ENCODE measurements around the gene SCML1.
A peak's percentile ranks its signal among the peaks of the same experiment; 100 is the strongest.

Gene SCML1, protein sequence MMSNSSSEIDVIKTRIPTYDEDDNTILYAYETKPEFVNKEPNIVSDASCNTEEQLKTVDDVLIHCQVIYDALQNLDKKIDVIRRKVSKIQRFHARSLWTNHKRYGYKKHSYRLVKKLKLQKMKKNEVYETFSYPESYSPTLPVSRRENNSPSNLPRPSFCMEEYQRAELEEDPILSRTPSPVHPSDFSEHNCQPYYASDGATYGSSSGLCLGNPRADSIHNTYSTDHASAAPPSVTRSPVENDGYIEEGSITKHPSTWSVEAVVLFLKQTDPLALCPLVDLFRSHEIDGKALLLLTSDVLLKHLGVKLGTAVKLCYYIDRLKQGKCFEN

GRCh38 chrX:17736856-17737709 lies at the start of gene SCML1:
TSS of gene SCML1 (plus strand) at chrX:17737493. CDS start at chrX:17744187, 6,694 bp downstream.
- peak; percentile 92 for DNase-seq (ENCODE audit: low spot score)

DNA sequence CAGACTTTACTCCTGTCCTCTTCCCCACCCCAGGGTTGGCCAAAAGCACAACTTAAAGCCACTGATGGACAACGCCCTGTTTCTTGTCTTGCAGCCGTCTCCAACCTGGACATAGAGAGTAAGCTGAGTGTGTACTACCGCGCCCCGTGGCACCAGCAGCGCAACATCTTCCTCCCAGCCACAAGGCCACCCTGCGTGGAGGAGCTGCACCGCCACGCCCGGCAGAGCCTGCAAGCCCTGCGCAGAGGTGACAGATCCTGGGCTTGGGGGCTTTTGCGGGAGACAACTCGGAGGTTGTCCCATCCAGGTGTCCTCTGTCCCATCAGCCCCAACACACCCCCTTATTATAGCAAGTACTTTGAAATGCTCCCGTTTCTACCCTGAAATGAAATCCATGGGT lies 49.6 kb upstream of the SCML1 start:
- DNase-seq (ENCODE audit: low spot score), result no peak

- peak; percentile 51 for DNase-seq (ENCODE audit: low spot score)
Measured at GRCh38 chrX:17689971-17690409, 47.3 kb upstream of the SCML1 start.

- peak; percentile 28 for DNase-seq (ENCODE audit: low spot score)
Measured at GRCh38 chrX:17692709-17693346, 44.5 kb upstream of the SCML1 start.

GRCh38 chrX:17697191-17697590 lies 40.1 kb upstream of the SCML1 start:
- peak; percentile 10 for DNase-seq (ENCODE audit: low spot score)

DNA sequence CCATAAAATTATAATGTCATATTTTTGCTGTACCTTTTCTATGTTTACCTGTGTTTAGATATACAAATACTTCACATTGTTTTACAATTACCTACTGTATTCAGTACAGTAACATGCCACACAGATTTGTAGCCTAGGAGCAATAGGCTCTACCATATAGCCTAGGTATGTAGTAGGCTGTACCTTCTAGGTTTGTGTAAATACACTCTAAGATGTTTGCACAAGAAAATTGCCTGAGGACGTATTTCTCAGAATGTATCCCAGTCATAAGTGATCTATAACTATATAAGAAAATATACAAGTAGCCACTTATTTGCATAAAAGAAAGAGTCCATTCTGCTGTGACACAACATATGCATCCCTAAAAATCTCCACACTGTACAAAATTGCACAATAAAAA lies 36.3 kb upstream of the SCML1 start:
- no peak for DNase-seq (ENCODE audit: low spot score)

- DNase-seq (ENCODE audit: low spot score), result no peak
Measured at GRCh38 chrX:17703201-17703600, 34.1 kb upstream of the SCML1 start.

DNA sequence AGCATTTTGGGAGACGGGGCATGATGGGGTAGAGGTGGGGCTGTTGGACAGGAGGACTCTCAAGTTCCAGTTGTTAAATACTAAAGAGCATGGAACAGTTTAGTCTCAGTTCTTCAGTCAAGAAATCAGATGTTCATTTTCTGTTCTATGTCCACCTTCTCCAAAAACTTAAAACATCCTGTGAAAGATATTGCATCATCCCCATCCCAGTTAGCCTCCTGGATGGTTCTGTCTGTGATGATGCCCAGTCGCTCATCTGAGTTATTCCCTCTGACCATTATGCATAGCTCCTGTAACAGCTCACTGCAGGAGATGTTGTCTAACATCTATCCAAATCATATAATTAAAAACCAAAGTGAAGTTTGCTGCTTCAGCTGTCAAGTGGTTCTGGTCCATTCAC lies 32.1 kb upstream of the SCML1 start:
- no peak for DNase-seq (ENCODE audit: low spot score)

- DNase-seq (ENCODE audit: low spot score), result peak; percentile 85
Measured at GRCh38 chrX:17706676-17707075, 30.6 kb upstream of the SCML1 start.

DNA sequence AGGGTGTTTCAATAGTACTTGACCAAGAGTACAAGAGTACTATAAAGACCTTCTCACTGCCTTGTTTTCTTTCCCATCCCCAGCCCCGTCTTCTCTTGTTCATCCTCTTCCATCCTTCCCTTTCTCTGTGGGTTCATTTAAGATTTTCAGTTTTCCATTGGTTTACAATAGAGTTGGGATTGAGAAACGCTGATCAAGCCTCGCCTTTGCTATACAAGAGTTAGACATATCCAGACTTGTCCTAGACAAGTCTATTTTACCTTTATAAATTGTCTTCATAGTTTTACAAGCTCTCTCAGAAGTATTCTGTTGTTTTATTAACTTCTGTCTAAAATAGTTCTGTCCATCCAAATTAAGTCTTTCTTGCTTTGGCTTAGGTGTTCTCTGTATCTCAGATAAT lies 29.6 kb upstream of the SCML1 start:
- DNase-seq (ENCODE audit: low spot score), result no peak

DNA sequence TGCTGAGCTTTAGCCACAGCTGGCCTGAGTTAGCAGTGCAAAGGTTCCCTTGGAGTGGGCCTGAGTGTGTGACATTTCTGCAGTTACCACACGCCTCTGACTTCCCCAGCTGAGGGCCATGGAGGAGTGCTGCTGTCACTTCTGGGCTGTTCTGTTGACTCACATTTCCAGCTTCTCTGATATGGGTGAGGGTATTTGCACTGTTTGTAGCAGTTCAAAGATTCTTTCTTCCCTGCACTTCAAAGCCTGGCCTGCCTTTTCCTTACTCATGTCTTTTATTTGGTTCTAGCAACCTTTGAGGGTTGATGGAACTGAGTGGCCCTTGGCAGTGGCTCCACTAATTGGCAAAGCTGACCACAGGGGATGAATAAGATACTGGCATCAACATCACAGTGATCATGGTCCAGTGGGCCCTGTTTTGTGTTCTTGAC lies 26.4 kb upstream of the SCML1 start:
- peak; percentile 32 for DNase-seq (ENCODE audit: low spot score)

- no peak for DNase-seq (ENCODE audit: low spot score)
Measured at GRCh38 chrX:17713288-17713687, 24.0 kb upstream of the SCML1 start.

- DNase-seq (ENCODE audit: low spot score), result no peak
Measured at GRCh38 chrX:17718649-17719165, 18.6 kb upstream of the SCML1 start.

DNA sequence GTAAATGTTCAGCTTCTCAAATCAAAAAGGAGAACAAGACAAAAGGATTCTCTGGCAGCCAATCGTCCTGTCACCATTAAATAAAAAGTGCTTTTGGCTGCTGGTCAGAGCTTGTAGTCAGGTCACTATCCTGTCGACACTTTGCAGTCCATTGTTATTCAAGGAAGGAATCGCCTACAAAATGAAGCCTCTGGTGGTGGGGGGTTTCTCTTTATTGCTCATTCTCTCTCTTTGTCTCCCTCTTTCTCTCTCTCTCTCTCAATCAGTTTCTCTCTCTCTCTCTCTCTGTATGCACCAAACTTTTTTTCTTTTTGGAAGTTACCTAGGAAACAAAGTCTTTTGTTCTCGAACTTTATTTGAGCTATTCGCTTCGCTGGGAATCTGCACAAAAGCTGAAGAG lies 17.6 kb upstream of the SCML1 start:
- no peak for DNase-seq (ENCODE audit: low spot score)

- DNase-seq (ENCODE audit: low spot score), result no peak
Measured at GRCh38 chrX:17721715-17722114, 15.6 kb upstream of the SCML1 start.

DNA sequence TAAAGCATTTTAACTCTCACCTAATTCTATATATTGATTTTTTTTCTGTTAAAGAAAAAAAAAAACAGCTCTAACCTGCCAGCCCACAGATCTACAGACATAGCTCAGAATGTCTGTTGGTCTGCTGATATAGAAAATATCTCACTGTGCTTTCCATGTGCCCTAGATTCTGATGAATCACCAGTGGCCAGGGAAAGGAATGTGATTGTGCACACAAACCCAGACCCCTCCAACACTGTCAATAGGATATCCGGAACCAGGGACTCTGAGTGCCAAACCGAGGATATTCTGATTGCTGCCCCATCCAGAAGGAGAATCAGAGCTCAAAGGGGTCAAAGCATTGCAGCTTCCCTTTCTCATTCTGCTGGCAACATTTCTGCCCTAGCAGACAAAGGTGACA lies 12.1 kb upstream of the SCML1 start:
- DNase-seq (ENCODE audit: low spot score), result no peak

GRCh38 chrX:17732138-17732783 lies 5.0 kb upstream of the SCML1 start:
- DNase-seq (ENCODE audit: low spot score), result peak; percentile 11

GRCh38 chrX:17735406-17735805 lies 1.9 kb upstream of the SCML1 start:
- DNase-seq (ENCODE audit: low spot score), result no peak

DNA sequence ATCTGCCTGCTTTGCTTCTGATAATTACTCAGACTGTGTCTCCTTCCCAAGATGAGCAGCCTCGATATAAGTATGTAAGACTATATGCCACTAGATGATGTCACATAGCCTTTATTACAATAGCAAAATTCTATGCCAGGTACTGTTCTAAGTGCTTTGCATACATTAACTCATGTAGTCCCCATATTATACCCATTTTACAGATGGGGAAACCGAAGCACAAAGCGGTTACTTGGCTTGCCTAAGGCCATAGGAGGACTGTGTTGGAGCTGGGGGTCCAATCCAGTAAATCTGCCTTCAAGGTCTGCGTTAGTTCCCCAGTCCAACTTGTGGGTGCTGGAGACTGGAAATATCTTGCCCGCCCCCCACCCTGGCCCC lies 826 bp upstream of the SCML1 start:
- DNase-seq (ENCODE audit: low spot score), result no peak

GRCh38 chrX:17737710-17737985 lies 355 bp downstream of the SCML1 start:
- DNase-seq (ENCODE audit: low spot score), result no peak

DNA sequence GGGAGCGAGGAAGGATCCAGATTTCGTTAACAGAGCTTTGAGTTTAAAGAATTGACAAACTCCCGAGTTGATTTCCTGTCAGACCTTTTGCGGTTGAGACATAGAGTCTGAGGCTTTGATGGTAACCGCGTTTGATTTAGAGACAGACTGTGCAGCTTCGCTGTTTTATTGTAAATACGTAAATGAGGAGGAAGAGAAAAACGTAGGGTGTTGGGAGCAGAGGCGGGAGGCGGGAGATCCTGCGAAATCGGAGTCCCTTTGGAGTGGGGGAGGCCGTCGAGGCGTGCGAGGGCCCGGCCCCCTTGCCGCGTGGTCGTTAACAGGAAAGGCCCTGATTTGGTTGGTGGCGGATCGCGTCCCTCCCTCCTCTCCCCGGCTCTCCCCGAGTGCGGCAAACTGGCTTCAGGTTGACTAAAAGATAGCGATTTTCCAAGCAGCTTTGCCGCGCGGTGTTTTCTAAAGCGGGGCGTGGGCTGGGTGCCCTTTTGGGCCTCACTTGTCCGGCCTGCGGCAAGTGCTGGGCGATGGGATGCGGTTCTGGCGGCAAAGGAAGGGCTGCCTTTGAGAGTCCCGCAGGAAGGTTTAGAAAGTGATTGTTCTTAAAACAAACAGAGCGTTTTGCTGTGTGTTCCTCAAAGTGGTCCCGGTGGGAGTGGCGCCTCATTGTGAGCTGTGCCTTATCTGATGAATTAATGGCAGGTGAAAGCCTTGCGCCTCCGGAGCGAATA lies 857 bp downstream of the SCML1 start:
- peak; percentile 9 for DNase-seq (ENCODE audit: low spot score)
